NB4 (cell line): ENCODE measurements around the gene ZMAT3.
A peak's percentile ranks its signal among the peaks of the same experiment; 100 is the strongest.
"Not testable (repeated sequence)": the region's sequence is repeated elsewhere in the genome, so short reads cannot be mapped to it uniquely, and the experiment has no call there.

Experiments used
- DNase-seq: peaks from one replicate; pipeline ENCODE4 v3.0.0; 2010; ENCODE audit warnings: low read depth
- H3K4me3 ChIP-seq: one replicate; pipeline ENCODE4 v1.5.1; 2011; ENCODE audit warnings: mild to moderate bottlenecking, low read depth, low read length, moderate library complexity
- MYC ChIP-seq: IDR thresholded peaks from 2 replicates; pipeline ENCODE4 v1.6.1; 2011; ENCODE audit warnings: low read depth, low read length
- POLR2A ChIP-seq: IDR thresholded peaks from 2 replicates; pipeline ENCODE4 v1.6.1; 2011; ENCODE audit warnings: mild to moderate bottlenecking; ENCODE audit not compliant: insufficient read length; ENCODE audit errors: extremely low read depth
- TF ChIP-seq, protein P1 (sequence below): IDR thresholded peaks from 2 replicates; pipeline ENCODE4 v1.6.1; 2011; ENCODE audit warnings: low read depth, low read length
- TF ChIP-seq, protein P2 (sequence below): IDR thresholded peaks from one replicate; pipeline ENCODE4 v1.5.1; 2012; ENCODE audit warnings: low read depth, low read length

Gene ZMAT3

DNA sequence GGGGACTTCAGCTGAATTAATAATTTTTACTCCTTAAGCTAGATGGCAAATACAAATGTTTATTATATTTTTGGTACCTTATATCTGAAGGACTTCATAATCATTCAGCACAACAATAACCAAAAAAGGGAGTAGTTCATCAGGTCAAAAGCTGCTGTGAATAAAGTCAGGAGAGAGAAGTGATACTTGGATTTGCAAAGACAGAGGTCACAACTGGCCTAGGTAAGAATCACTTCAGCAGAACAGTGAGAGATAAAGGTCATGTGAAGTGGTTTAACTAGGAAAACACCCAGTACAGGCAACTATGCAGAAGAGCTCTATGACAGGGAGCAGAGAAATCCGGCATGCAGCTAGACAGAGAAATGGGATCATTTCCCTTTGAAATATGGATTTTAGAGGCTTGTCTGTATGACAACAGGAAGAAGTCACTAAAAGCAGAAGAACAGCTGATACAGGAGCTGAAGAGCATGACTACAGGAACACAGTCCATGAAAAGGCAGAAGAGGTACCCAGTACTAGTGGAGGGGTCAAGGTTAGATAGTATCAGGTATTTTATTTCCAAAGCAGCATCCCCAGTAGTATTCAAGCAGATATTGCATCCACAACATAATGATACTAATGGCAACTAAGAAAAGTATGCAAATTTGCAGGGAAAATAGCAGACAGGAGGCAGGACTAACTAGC, 25.7 kb downstream of the ZMAT3 start:
- no peak overlapping the region for H3K4me3 ChIP-seq
- peak; percentile 9 for DNase-seq
- no peak for TF ChIP-seq MYC
- no peak for TF ChIP-seq POLR2A
- TF ChIP-seq, protein P1, sequence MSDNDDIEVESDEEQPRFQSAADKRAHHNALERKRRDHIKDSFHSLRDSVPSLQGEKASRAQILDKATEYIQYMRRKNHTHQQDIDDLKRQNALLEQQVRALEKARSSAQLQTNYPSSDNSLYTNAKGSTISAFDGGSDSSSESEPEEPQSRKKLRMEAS = no peak
- TF ChIP-seq, protein P2, sequence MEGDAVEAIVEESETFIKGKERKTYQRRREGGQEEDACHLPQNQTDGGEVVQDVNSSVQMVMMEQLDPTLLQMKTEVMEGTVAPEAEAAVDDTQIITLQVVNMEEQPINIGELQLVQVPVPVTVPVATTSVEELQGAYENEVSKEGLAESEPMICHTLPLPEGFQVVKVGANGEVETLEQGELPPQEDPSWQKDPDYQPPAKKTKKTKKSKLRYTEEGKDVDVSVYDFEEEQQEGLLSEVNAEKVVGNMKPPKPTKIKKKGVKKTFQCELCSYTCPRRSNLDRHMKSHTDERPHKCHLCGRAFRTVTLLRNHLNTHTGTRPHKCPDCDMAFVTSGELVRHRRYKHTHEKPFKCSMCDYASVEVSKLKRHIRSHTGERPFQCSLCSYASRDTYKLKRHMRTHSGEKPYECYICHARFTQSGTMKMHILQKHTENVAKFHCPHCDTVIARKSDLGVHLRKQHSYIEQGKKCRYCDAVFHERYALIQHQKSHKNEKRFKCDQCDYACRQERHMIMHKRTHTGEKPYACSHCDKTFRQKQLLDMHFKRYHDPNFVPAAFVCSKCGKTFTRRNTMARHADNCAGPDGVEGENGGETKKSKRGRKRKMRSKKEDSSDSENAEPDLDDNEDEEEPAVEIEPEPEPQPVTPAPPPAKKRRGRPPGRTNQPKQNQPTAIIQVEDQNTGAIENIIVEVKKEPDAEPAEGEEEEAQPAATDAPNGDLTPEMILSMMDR = no peak

DNA sequence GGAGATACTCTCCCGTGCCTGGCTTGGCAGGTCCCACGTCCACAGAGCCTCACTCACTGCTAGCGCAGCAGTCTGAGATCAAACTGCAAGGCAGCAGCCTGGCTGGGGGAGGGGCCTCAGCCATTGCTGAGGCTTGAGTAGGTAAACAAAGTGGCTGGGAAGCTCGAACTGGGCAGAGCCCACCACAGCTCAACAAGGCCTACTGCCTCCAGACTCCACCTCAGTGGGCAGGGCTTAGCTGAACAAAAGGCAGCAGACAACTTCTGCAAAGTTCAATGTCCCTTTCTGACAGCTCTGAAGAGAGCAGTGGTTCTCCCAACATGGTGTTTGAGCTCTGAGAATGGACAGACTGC, 32.7 kb downstream of the ZMAT3 start:
- not testable (repeated sequence) for DNase-seq, H3K4me3 ChIP-seq

DNA sequence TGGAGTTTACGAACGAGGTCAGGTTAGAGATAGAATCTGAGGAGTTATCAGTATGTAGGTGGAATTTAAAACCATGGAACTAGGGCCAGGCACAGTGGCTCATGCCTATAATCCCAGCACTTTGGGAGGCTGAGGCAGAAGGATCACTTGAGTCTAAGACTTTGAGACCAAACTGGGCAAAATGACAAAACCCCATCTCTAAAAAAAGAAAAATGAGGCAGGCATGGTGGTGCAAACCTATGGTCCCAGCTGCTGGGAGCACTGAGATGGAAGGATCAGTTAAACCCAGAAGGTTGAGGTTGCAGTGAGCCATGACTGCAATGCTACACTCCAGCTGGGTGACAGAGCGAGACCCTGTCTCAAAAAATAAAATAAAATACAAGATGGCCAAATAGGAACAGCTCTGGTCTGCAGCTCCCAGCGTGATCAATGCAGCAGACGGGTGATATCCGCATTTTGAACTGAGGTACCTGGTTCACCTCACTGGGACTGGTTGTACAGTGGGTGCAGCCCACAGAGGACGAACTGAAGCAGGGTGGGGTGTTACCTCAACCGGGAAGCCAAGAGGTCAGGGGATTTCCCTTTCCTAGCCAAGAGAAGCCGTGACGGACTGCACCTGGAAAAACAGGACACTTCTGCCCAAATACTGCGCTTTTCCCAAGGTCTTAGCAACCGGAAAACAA, 33.3 kb downstream of the ZMAT3 start:
- no peak for DNase-seq
- no peak overlapping the region for H3K4me3 ChIP-seq
- TF ChIP-seq POLR2A (no peak), MYC (no peak)

DNA sequence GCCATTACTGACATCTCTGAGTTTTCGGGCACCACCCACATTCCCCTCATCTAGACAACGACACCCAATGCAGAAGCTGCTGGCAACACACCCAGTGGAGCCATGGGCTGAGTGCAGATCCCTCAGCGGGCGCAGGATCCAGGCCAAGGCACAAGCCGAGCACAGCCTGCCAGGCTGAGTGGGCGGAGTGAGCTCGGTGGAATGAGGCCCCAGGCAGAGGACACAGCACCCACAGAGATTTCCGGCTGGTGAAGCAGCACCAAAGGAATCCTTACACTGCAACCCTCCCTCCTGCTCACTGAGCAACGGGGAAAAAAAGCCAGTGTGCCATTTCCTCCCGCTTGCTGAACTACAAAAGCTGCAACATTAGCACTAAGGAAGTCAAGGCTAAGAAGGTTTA, 34.3 kb downstream of the ZMAT3 start:
- no peak overlapping the region for H3K4me3 ChIP-seq
- DNase-seq = no peak
- TF ChIP-seq, protein P1 = no peak
- TF ChIP-seq, protein P2 = no peak
- TF ChIP-seq POLR2A (no peak), MYC (no peak)

DNA sequence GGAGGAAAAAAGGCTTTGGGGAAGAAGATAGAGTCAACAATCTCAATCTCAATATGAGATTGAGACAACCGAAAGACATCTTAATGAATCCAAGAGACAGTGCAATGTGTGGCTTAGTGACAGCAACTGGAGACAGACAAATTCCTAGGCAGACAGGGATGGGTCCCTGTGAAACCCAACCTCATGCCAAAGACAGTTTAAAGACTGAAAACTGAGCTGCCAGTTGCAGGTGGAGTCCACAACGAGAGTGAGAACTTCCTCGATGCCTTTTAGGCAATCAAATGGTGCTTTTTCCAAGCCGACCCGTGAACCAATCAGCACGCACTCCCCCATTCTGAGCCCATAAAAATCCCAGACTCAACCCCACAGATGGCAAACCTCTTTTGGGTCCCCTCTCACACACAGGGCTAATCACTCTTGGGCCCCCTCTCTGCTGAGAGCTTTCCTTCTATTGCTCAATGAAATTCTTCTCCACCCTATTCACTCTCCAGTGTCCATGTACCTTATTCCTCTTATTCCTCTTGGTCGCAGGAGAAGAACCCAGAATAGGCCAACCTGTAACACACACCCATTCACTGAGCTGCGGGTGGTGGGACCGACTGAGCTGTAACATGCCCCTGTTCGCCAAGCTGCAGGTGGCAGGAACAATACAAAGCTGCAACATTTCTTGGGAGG, 34.8 kb downstream of the ZMAT3 start:
- H3K4me3 ChIP-seq = no peak overlapping the region
- no peak for TF ChIP-seq POLR2A
- TF ChIP-seq, protein P2 = no peak
- TF ChIP-seq MYC = no peak
- TF ChIP-seq, protein P1 = no peak
- DNase-seq = no peak

DNA sequence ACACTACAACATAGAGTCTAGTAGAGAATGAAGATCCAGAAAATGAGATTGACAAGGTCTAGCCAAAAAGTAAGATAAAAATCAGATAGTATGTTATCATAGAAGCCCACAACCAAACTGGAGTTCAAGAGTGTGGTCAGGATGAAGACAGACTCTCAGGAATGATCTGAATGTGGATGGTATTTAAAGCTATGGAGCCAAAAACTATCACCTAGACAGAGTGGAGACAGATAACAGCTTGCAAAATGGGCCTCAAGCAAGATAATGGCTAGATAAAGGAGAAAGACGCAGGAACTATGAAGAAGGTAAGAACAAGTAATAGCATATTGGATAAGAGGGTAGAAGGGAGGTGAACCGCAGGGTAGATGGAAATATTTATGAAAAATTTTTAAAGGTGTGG, 35.4 kb downstream of the ZMAT3 start:
- TF ChIP-seq POLR2A = no peak
- no peak for TF ChIP-seq MYC
- TF ChIP-seq, protein P2 = no peak
- TF ChIP-seq, protein P1 = no peak
- no peak for DNase-seq
- no peak overlapping the region for H3K4me3 ChIP-seq
